ELF-1 (cell line): ENCODE measurements around the gene KCNF1.

Source experiments
- DNase-seq: peaks from one replicate; pipeline ENCODE4 v3.0.0-alpha.2; 2016; ENCODE audit warnings: low read depth, low spot score

The KCNF1 gene

GRCh38 chr2:10911291-10912075, at the start of gene KCNF1:
Gene KCNF1, plus strand, starts transcription at chr2:10911934. Its CDS starts 493 bp downstream, at chr2:10912427.
- peak; percentile 81 for DNase-seq

GRCh38 chr2:10862330-10862729, 49.4 kb upstream of the KCNF1 start:
- DNase-seq, result no peak

- DNase-seq, result no peak
Observed at GRCh38 chr2:10863047-10863446, 48.7 kb upstream of the KCNF1 start.

GRCh38 chr2:10863837-10864236, 47.9 kb upstream of the KCNF1 start:
- DNase-seq, result no peak

- DNase-seq, result no peak
Observed at GRCh38 chr2:10864251-10864650, 47.5 kb upstream of the KCNF1 start.

GRCh38 chr2:10864861-10865636, 46.7 kb upstream of the KCNF1 start:
- no peak for DNase-seq

GRCh38 chr2:10865841-10866240, 45.9 kb upstream of the KCNF1 start:
- no peak for DNase-seq

- no peak for DNase-seq
Observed at GRCh38 chr2:10867692-10868420, 43.9 kb upstream of the KCNF1 start.

- DNase-seq, result no peak
Observed at GRCh38 chr2:10868465-10869314, 43.0 kb upstream of the KCNF1 start.

GRCh38 chr2:10871978-10872377, 39.8 kb upstream of the KCNF1 start:
- DNase-seq, result no peak

- DNase-seq, result no peak
Observed at GRCh38 chr2:10873171-10873570, 38.6 kb upstream of the KCNF1 start.

- no peak for DNase-seq
Observed at GRCh38 chr2:10873790-10874437, 37.8 kb upstream of the KCNF1 start.

GRCh38 chr2:10875126-10875525, 36.6 kb upstream of the KCNF1 start:
- DNase-seq, result no peak

- no peak for DNase-seq
Observed at GRCh38 chr2:10876394-10876793, 35.3 kb upstream of the KCNF1 start.

GRCh38 chr2:10876963-10877362, 34.8 kb upstream of the KCNF1 start:
- no peak for DNase-seq

- no peak for DNase-seq
Observed at GRCh38 chr2:10877651-10878111, 34.1 kb upstream of the KCNF1 start.

GRCh38 chr2:10878268-10878915, 33.3 kb upstream of the KCNF1 start:
- no peak for DNase-seq

GRCh38 chr2:10879159-10879558, 32.6 kb upstream of the KCNF1 start:
- no peak for DNase-seq

- no peak for DNase-seq
Observed at GRCh38 chr2:10879624-10880585, 31.8 kb upstream of the KCNF1 start.
